Activated B cell treated with CpG ODN at 0.5 μM for 24 hours (primary cell): ENCODE results near the gene ITGB6. TPM values are rescaled to one million over a fixed set of nuclear protein-coding genes. Genes with fewer than 3 reads are reported as not detected.

Experiments used
- ATAC-seq: fragments of 200-7000 bp; cut with Tn5 transposase; one replicate; pipeline ENCODE4 v1.10.0; 2021; ENCODE audit warnings: low read depth, mild to moderate bottlenecking, moderate library complexity
- CTCF ChIA-PET: fragments of 350-600 bp; sonication (Branson Sonifier 250); formaldehyde crosslinking; loops from one replicate; lab custom pipeline; 2021; ENCODE audit warnings: antibody characterized with exemption; lab: Charles Lee
- POLR2A ChIA-PET: fragments of 350-600 bp; sonication (Branson Sonifier 250); formaldehyde crosslinking; loops from one replicate; lab custom pipeline; 2021; ENCODE audit warnings: antibody characterized with exemption; lab: Charles Lee
- DNase-seq: peaks from one replicate; pipeline ENCODE4 v3.0.0; 2022
- H3K27ac Mint-ChIP-seq: one replicate; pipeline ENCODE4 v1.8.0; 2020; ENCODE audit warnings: mixed read lengths
- H3K27me3 Mint-ChIP-seq: one replicate; pipeline ENCODE4 v1.8.0; 2021; ENCODE audit warnings: mixed read lengths
- H3K36me3 Mint-ChIP-seq: one replicate; pipeline ENCODE4 v1.8.0; 2021; ENCODE audit warnings: low read depth, mixed read lengths
- H3K4me1 Mint-ChIP-seq: one replicate; pipeline ENCODE4 v1.8.0; 2021; ENCODE audit warnings: mixed read lengths
- H3K4me3 Mint-ChIP-seq: one replicate; pipeline ENCODE4 v1.8.0; 2020; ENCODE audit warnings: mild to moderate bottlenecking, mixed read lengths
- H3K9me3 Mint-ChIP-seq: one replicate; pipeline ENCODE4 v1.8.0; 2020; ENCODE audit warnings: mixed read lengths
- intact Hi-C: fragments of 100-400 bp; cut with micrococcal nuclease; formaldehyde crosslinking; loops from one replicate; pipeline ENCODE4 v1.15.1; 2024
- total RNA-seq: library from RNA; stranded (reverse); gene quantifications from 2 replicates; pipeline ENCODE4 v1.2.3, GENCODE V29; 2022
- TF ChIP-seq, protein P1 (sequence below): fragments of 200-600 bp; IDR thresholded peaks from one replicate; pipeline ENCODE4 v1.8.0; 2022; ENCODE audit warnings: antibody characterized with exemption, mild to moderate bottlenecking

ITGB6 gene
- total RNA-seq, 1 donor from 2014 or later: not detected

DNA sequence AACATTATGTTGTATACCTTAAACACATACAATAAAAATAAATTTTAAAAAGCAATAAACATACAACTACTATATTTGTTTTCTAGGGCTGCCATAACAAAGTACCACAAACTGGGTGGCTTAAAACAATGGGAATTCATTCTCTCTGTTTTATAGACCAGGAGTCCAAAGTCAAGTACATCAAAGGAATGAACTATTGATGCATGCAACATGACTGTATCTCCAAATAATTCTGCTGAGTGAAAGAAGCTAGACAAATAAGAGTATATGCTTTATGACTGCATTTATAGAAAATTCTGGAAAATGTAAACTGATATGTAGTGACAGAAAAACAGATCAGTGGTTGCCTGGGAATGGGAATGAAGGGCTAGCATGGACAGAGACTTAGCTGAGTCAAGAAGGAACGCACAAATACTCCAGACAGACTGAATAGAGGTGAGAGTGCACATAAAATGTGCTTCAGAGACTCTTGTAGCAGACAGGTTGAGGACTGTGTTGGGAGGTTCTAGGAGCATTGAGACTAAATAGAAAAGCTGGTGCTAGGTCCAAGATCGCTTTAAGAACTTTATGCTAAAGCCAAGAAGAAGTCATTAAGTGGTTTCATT, 126.7 kb downstream of the ITGB6 start:
- ChIA-PET CTCF (no interaction called here), POLR2A (no interaction called here)
- Mint-ChIP-seq H3K9me3 (peaks cover 2% of the 10 kb centered on the region), H3K27ac (no peak overlapping the region), H3K27me3 (peaks cover 2% of the 10 kb centered on the region), H3K36me3 (no peaks in the 10 kb centered on the region), H3K4me3 (no peak overlapping the region), H3K4me1 (no peaks in the 10 kb centered on the region)
- TF ChIP-seq, protein P1, sequence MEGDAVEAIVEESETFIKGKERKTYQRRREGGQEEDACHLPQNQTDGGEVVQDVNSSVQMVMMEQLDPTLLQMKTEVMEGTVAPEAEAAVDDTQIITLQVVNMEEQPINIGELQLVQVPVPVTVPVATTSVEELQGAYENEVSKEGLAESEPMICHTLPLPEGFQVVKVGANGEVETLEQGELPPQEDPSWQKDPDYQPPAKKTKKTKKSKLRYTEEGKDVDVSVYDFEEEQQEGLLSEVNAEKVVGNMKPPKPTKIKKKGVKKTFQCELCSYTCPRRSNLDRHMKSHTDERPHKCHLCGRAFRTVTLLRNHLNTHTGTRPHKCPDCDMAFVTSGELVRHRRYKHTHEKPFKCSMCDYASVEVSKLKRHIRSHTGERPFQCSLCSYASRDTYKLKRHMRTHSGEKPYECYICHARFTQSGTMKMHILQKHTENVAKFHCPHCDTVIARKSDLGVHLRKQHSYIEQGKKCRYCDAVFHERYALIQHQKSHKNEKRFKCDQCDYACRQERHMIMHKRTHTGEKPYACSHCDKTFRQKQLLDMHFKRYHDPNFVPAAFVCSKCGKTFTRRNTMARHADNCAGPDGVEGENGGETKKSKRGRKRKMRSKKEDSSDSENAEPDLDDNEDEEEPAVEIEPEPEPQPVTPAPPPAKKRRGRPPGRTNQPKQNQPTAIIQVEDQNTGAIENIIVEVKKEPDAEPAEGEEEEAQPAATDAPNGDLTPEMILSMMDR: no peak
- intact Hi-C loops: no loop called here
- DNase-seq: no peak
- ATAC-seq: no peak

DNA sequence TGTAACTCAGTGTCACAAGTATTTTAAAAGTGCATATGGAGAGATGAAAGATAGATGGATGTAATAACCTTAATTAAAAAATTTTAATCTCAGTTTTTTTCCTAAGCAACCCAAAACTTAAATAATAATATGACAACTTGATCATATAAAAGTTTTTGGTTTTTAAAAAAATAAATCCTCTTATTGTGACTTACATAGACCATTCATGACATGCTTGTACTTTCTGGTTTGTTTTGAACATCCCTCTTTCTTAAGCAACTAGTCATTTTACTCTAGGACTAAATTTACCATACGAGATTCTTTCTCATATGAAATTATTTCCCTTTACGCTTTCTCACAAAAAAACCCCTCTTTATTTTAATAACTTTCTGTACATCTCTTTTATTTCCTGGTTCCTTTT, 131.2 kb downstream of the ITGB6 start:
- H3K4me3 Mint-ChIP-seq: no peak overlapping the region
- no peaks in the 10 kb centered on the region for H3K4me1 Mint-ChIP-seq
- DNase-seq (no peak), ATAC-seq (no peak)
- ChIA-PET POLR2A (no interaction called here), CTCF (interaction anchor here (0.7 kb wide), 1 partner anchor 653 kb away, joined by 3 read pairs; no protein-coding TSS in a partner anchor)
- TF ChIP-seq, protein P1: no peak
- H3K27me3 Mint-ChIP-seq: peaks cover 16% of the 10 kb centered on the region
- H3K9me3 Mint-ChIP-seq: peaks cover 4% of the 10 kb centered on the region
- intact Hi-C loops: no loop called here
- H3K36me3 Mint-ChIP-seq: no peaks in the 10 kb centered on the region
- no peak overlapping the region for H3K27ac Mint-ChIP-seq

DNA sequence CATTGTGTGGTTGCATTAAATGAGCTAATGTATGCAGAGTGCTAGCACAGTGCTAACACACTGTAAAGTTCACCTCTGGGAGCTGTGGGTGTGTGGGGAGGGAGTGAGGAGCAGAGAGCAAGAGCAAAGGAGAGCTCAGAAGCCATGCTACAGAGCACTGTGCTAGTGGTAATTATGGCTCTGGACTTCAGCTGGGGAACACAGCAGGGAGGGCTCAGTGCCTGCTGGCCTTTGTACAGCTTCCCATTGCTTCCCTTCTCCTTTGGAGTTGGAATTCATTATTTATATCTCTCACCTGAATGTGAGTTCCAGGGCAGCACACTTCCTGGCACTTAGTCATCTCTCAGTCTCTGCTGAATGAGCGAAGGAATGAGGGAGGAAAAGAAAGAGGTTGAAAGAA, 135.2 kb downstream of the ITGB6 start:
- DNase-seq (no peak), ATAC-seq (no peak)
- Mint-ChIP-seq H3K36me3 (no peaks in the 10 kb centered on the region), H3K4me3 (no peak overlapping the region), H3K9me3 (peaks cover 4% of the 10 kb centered on the region), H3K27ac (no peak overlapping the region), H3K27me3 (peaks cover 38% of the 10 kb centered on the region), H3K4me1 (peaks cover 7% of the 10 kb centered on the region)
- CTCF ChIA-PET: interaction anchor here (0.6 kb wide), 1 partner anchor 931 kb away, joined by 3 read pairs; no protein-coding TSS in a partner anchor
- POLR2A ChIA-PET: no interaction called here
- TF ChIP-seq, protein P1: no peak
- intact Hi-C loops: no loop called here

DNA sequence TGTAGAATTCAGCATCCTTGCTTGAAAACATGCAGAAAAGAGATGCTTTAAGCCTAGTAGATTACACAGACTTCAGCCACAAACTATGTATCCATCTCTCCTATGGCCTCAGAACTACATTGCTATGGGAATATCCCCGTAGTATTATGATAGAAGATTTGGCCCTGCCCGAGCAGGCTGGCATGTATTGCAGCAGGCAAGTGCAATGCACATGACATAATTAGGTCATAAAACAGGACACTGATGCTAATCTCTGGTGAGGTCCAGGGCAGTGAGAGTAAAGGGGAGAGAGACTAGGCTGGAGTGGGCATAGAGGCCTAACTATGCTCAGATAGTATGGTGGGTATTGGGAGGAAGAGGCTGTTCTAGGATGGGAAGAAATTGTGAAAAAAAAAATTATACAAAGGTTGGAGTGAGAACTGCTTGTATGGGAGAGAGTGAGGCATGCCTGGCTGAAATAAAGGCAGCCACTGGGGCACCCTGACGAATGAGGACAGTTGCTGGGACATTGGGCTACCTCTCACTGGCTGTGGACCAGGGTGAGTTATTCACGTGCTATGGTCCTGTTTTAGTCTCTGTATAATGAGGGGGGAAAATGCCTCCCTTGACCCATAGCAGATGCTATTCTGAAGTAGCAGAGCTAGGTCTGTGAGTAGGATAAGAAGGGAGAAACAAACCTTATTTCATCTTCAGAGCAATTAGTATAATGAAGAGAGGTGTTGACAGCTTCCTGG, 136.0 kb downstream of the ITGB6 start:
- H3K9me3 Mint-ChIP-seq: peaks cover 4% of the 10 kb centered on the region
- CTCF ChIA-PET: no interaction called here
- intact Hi-C loops: no loop called here
- no peak for ATAC-seq
- peaks cover 43% of the 10 kb centered on the region for H3K27me3 Mint-ChIP-seq
- H3K27ac Mint-ChIP-seq: no peak overlapping the region
- H3K4me1 Mint-ChIP-seq: peaks cover 7% of the 10 kb centered on the region
- H3K4me3 Mint-ChIP-seq: no peak overlapping the region
- no peak for DNase-seq
- POLR2A ChIA-PET: no interaction called here
- TF ChIP-seq, protein P1: no peak
- H3K36me3 Mint-ChIP-seq: no peaks in the 10 kb centered on the region

DNA sequence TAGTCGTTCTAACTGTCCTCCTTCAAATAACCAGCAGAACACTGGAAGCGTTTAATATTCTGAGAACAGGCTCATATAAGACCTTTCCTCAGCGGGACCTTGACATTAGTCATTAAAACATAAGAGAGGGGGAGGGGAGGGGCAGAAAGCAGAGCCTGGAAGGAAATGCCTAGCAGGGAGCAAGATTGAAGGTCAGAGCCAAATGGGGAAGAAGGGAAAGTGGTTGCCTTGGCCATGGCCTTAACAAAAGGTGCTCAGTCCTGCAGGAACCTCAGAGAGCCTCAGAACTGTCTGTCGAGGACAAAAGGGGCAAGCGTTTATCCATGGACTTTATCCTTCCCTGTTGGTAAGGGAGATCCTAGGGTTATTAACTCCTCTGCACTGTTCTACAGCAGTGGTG, 136.8 kb downstream of the ITGB6 start:
- TF ChIP-seq, protein P1: no peak
- intact Hi-C loops: no loop called here
- Mint-ChIP-seq H3K27ac (no peak overlapping the region), H3K4me3 (no peak overlapping the region), H3K9me3 (peaks cover 2% of the 10 kb centered on the region), H3K27me3 (peaks cover 46% of the 10 kb centered on the region), H3K4me1 (peaks cover 7% of the 10 kb centered on the region), H3K36me3 (no peaks in the 10 kb centered on the region)
- DNase-seq (no peak), ATAC-seq (no peak)
- POLR2A ChIA-PET: no interaction called here
- CTCF ChIA-PET: no interaction called here
